ENCODE data around the gene IGF2. TPM values are rescaled to one million over a fixed set of nuclear protein-coding genes. Genes with fewer than 3 reads are reported as not detected.
A peak's percentile ranks its signal among the peaks of the same experiment; 100 is the strongest.

IGF2 gene
- polyA plus RNA-seq, 1 donor = 5,095 TPM

DNA sequence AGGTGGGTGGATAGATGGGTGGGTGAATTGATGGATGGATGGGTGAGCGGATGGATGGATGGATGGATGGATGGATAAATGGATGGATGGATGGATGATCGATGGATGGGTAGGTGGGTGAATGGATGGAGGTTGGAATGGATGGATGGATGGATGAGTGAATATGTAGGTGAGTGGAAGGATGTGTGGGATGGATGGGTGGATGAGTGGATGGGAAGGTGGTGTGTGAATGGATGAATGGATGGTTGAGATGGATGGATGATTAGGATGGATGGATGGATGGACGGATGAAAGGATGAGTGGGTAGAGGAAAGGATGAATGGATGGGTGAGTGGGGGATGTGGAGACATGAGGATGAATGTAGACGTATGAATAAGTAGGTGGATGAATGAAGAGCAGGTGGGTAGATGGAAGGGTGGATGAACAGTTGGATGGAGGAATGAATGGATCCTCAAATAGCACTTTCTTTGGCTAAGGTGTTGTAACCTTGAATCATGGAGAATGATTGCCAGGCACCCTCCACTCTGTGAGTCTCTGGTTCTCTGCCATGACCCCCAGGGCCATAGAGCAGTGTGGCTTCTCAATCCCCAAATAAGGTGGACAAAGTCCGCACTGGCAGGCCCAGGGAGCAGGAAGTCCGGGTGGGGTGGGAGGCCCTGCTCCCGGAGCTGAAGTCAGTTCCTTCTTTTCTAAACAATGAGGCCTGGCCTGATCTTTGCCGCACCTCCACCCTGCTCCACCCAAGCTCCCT lies 36.9 kb downstream of the IGF2 start:
- no peak for DNase-seq

DNA sequence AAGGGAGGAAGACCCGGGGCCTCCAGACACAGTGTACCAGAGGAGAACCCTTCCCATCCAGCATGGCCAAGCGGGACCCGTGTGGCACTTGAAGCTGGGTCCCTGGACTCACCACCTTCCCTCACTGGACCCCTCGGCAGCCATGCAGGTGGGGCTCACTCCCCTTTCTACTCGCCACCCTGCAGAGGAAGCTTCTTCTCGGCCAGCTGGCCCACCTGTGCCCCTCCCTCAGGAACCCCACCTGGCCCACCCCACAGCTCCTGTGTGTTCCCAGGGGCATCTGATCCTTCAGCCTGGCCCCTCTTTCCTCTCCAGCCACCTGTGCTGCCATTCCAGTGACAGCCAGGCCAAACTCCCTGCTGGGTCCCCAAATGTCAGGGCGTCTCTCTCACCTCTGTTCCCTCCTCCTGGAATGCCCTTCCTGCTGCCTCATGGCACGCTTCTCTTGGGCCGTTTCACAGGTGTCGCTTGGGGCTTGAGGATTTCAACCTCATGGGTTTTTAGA lies 38.0 kb downstream of the IGF2 start:
- no peak for DNase-seq

DNA sequence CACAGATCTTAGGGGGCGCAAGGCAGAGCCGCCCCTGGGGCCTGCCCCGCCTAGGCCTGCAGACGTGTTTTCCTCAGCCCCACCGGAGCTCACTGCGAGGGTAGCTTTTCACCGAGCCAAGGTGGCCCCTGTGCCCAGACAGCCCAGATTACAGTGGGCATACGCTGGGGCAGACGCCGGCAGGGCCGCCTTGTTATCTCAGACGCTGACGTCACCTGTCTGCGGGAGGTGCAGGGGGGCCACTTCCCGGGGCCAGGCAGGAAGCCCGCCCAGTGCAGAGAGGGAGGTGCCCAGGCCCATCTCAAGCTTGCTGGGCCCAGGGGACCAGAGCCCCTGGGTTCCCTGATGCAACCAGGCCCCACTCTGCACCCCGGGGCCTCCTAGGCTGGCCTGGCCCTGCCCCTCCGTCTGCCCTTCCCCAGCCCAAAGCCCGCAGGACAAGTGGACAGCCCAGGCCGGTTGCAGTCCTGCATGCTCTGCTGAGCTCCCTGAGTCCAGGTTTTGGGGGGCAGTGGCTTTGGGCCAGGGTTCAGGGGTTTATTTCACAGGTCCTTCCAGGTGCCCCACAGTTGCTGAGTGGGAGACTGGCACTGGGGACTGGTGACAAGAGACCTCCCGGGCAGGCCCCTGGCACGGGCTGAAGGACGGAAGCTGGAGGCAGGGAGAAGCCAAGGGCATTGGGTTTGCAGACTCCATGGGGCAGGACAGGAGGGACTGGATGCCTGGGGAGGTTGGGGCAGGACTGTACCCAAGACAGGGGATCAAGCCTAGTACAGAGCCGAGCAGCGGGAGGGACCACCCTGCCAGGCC lies 38.6 kb downstream of the IGF2 start:
- no peak for DNase-seq

DNA sequence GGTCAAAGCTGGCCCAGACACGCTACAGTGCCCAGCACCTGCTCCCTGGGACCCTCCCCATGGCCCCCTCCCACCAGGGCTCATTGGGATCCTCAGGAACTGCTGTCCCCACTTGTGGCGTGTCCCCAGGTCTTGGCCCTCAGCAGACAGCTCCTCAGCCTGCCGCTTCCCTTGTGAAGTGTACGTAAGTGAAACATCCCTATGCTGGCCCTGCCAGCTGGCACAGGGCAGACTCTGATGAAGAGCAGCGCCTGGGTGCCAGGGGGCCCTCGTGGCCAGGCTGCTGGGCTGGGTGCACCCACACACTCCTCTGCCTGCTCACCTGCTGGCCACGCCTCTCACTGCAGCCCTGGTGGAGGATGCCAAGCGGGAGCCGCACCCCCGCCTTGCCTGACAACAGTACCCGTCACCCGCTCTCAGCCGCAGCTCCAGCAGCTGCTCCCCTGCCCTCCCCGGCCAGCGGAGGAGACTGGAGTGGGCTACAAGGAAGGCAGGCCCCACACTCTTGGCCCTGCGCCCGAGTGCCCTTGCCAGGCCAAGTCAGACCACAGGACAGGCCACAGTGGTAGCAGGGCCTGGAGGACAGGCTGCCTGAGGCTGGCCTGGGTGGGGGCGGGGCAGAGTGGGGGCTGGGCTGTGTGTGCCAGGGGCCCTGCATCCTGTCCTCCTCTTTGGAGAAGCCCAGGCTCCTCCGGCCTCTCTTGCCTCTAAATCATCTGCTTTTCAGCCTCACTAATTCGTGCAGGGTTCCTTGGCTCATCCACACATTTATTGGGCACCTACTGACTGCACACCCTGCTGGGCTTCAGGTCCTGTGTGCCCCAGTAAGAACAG lies 39.5 kb downstream of the IGF2 start:
- DNase-seq = no peak

DNA sequence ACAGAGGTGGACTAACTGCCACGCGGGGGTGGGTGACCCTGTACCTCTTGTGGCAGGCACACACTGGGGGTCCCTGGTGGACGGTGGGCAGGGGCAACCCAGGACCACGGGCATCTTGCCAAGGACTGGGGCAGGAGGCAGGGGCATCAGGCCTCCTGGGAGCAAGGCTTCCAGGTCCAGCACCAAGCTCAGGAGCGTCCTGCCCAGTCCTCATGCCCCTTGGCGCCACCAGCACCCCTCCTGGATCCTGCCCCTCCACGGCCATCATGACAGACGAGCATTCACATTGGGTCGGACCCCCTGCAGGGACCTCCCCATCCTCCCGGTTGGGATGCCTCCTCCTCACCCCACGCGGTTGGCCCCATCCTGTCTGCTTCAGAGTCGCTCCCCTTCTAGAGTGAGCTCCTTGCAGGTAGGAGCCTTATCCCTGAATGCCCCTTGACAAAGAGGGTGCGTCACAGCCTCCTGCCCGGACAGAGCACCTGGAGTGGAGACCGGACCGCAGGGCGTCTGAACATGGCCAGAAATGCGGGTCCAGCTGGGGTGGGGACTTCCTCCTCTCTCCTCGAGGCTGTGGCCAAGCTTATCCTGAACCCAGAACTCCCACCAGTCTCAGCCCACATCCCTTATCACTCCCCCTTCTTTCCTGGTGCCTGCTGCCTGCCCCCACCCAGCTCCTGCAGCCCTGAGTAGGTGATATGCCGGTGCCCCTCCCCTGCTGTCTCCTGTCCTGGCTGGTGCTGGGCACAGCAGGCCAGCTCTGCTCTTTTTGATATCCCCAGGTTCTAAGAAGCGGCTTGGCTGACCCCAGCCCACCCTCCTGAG lies 40.3 kb downstream of the IGF2 start:
- DNase-seq = no peak

DNA sequence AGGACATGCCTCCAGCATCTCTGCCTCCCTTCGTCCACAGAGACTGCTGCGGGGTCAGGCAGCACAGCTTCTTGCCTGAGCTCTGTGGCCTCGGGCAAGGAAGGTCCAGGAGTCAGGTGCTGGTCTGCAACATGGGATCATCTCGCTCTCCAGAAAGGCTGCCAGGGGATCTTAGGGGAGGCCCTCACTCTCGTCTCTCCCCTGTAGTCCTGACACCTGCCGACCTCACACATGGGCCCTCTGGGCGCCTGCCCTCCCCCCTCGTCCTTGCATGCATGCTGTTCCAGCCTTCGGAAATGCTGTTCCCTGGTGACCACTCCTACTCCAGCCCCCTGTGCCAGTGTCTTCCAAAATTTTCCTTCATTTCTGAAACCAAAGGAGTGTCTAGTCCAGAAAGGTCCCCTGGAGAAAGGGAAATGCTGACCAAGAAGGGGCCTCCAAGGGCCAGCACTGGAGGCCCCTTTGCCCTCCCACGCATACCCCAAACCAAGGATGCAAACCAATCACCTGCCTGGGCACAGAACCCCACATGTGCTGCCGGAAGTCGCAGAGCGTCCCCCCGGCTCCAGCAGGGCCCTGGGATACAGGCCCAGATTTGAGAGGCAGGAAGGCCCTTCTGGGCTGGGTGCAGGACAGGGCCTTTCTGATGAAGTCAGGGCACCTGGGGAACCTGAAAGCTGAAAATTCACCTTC lies 41.0 kb downstream of the IGF2 start:
- DNase-seq = no peak

DNA sequence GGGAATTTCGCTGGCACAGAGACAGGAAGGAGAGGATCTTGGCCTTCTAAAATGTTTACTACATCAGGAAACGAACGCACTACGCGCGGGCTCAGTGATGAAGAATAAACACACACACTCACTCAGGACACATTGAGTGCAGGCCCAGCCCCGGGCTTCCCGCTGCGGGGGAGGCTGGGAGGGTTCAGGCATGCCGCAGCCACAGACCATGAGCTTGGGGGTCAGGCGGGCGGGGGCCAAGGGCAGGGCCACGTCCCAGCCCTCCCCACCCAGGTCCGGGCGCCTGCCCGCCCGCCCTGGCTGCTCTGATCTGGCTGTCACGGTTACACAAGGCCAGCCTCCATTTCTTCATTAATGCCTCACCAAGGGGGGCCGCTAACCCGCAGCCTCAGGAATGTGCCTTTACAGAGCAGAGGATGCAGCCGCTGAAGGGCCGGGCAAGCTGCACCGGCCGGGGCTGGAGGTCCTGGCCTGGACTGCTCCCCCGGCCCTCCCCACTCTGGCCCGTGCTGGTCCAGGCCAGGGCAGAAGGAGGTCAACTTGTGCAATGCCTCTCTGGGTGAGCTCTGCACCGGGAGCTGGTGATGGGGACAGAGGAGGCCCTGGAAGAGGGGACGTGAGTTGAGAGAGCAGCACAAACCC lies 41.7 kb downstream of the IGF2 start:
- DNase-seq = peak; percentile 41

DNA sequence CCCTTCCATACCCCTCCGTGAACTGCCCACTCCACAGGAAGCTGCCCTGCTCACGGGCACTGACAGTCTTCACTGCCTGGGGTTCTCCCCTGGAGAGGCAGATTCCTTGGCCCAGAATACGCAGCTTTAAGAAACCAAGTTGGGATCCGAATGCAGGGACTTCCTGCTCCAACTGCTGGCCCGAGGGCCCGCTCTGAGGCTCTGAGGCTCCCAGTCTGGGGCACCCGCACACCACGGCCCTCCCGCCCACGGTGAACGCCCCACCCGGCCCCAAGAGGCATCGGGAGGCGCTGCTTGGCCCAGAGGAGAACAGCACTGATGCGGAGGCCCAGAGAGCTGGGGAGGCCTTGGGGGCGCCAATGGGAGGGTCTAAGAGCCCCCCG lies 42.3 kb downstream of the IGF2 start:
- no peak for DNase-seq

DNA sequence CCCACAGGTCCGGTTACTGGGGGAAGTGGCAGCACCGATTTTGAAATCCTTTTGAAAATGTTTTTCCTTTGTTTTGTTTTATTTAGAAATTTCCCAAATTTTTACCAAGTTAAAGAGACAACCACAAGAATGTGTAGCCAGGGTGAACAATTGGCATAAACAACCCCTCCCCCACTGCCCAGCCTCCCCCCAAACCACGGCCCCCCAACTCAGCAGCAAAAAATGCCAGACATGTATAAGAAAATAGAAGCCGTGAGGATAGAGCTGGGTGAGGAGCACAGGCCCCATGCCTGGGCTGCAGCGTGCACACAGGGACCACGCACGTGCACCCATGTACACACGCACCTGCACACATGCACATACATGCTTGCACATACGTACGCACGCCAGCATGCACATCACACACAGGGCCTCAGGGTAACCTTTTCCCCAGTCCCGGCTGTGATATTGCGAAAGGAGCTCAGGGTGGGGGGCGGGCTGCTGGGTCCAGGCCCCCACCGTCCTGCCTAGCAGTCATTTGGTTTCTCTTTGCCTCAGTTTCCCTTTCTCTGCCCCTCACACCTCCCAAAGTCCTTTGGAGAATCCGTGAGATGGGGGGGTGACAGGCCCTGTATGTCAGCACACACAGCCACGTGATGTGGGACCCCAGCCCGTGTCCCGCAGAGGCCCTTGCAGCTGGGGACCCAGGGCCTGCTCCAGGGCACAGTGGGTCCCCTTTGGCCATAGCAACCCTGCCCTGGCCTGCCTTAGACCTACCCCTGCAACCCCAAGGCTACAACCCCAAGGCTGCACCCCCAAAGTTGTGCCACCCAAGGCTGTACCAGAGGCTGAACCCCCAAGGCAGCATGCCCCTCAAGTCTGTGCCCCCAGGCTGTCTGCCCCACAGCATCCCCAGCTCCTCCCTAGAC lies 42.9 kb downstream of the IGF2 start:
- DNase-seq = no peak

DNA sequence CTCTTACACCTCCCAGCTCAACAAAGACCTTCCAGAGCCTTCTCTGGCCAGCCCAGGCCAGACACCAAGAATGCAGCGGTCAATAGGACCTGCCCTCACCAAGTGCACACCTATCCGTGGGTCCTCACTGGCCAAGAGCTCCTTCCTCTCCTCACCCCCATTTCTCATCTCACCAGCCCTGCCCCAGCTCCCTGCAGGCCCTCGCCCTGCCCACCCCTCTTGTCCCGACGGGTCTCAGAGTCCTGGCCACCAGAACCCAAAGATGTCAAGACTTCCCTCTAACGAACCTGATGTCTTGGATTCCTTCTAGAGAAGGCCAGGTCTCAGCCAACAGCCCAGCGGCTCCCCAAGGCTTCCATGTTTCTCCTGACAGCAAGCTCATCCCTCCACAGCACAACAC lies 43.6 kb downstream of the IGF2 start:
- no peak for DNase-seq

DNA sequence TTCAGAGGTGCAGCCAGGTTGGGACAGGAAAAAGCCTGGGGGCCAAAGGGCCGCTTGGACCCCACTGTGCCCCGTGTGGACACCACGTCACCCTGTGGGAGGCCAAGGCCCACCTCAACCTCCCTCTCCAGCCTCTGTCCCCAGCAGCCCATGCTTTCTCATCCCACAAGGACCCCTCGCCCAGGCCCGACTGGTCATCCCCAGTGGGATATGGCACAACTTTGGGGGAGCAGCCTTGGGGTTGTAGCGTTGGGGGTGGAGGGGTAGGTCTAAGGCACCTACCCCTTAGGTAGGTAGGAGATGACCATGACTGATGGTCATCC lies 44.0 kb downstream of the IGF2 start:
- DNase-seq = no peak

DNA sequence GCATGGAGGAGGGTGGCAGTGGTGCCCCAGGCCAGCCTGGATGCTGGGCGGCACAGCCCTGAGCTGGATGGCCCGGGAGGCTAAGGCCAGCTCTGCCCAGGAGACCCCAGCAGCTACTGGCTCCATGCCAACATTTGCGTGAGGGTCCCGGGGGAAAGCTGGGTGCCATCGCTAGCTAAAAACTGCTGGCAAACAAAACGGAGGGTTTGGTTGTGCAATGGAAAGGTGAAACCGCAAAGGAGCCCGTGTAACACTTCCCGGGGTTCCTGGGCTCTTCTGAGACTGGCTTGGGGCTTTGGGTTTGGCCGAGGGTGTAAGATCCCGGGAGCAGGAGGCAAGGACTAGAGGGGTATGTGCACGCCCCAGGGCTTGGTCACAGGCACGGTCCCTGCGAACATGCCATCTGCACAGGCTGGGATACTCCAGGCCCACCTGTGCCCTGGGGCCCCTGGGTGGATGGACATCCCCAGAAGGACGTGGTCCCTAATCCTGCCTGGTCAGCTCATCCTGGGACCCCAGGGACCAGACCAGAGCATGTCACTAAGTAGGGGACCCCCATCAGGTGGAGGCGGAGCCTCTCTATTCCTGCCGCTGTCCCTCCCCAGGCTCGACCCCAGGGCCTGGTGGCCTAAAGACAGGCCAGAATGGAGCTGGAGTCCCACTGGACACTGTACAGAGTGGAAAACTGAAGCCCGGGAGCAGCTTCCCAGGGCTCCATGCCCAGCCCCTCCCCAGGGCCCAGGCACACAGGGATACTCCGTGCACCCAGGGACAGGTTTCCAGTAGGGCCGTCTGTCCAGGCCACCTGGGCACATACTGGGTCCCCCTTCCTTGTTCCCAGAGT lies 44.6 kb downstream of the IGF2 start:
- DNase-seq = no peak

DNA sequence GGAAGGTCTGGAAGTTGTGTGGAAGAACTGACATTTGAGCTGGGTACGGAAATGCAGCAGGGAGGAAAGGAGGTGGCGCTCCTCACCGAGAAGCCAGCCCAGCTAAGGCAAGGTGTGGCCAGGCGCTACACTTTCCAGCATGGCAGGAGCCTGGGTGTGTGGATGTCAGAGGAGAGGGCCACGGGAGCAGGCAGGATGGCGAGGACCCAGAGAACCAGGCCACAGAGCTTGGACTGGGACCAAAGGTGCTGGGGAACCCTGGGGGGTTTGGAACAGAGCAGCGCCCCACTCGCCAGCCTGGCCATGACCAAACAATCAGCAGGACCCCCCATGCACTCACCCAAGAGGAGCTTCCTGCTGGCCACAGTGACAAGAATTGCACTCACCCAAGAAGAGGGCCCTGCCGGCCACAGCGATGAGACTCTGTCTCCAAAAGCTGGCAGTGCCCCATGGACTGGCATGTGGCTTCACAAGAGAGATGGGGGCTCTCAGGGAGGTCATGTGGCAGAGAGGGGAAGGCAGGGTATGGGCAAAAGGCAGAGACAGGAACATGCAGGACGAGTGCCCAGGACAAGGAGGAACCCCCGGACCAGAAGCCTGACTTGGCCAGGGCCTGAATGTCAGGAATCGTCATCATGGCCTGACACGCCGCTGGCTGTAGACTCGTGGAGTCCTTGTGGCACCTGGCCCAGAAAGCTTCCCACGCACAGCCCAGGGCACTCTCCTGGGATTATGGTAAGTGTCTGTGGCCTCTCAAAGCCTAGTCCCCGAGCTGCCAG lies 45.4 kb downstream of the IGF2 start:
- no peak for DNase-seq

DNA sequence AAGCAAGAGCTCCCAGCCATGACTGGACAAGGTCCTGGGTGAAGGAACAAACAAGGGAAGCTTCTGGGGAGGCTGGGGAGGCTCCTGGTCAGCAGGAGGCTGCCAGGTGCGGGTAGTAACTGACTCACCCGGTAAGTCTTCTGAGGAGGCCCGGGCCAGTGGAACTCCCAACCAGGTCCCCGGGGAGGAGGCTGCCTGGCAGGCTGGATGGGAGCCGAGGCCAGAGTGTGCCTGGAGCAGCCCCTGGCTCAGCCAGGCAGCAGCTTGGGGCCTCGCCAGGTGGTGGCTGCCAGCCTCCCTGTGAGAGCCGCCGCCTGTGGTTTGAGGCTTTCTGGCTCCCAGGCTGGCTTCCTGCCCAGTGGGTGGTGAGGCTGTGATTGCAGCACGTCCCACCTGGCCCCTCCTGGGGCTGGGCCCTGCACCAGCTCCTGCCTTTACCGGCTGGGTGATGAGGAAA lies 46.2 kb downstream of the IGF2 start:
- DNase-seq = no peak

DNA sequence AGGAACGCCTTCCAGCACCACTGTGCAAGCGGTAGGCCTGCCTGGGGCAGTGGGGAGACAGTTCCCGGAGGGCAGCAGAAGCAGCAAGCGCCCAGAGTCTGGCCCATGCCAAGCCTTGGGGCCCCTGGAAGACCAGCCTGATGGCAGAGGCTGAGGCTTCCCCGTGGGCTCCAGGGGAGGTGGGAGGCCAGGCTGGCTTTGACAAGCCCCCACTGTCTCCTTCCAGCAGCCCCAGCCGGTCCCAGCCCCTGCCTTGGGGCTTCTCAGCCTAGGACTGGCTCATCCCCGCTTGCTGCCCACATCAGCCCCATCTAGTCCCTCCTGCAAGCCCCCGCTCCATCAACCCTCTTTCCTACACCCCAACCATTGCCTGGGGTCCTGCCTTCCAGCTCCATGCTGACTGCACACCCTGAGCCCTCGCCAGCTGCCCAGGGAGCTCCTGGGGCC lies 46.7 kb downstream of the IGF2 start:
- no peak for DNase-seq

DNA sequence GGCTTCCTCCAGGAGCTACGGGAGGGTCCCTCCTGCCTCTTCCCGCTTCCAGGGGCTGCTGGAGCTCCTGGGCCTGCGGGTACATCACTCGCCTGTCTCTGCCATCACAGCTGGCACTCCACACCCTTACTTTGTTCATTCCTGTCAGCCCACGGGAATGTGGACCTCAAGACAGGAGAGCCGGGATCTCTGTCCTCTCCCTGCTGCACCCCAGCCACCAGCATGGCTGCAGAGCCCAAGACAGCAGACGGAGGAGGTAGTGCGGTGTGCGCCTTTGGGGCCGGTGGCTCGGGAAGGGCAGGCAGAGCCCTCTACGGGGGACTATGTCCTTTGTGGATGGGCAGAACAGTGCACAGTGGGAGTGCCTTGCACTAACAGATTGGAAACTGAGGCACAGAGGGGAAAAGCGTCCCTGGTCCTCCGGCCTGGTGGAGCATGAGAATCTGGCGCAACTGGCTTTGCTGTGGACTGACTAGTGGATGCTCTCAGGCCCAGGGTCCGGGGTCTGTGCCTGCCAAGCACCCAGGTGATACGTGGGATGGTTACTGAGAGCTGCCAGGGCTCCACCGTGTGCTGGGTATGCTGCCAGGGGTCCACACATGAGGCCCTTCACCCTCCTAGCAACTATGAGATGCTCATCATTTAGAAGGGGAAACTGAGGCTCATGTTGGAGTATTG lies 47.3 kb downstream of the IGF2 start:
- no peak for DNase-seq

DNA sequence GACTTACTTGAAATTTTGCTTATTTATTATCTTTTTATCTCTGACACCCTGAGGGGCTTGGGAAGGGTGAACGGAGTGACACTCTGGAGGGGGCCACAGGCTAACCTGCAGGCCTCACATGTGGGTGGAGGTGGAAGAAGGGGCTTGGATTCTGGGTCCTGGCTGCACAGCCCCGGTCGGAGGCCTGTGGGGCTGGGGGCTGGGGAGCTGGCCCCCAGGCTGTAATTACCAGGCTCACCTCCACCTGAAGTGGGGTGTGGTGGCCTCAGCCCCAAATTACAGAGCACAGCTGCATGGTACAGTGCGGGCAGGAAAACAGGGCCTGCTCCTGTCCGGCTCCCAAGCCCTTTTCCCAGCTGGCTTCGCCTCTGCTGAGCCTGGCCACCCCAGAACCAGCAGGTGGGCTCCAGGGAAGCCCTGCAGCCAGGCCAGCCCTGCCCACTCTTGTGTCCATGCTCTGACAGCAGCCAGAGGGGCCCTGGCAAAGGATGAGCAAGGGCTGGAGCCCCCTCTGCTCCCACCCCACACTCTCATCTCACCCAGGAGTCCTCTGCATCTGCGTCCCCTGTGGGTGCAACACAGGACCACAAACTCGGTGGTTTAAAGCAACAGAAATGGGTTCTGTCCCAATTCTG lies 48.0 kb downstream of the IGF2 start:
- DNase-seq = no peak
